B cell (primary cell): ENCODE measurements around the gene NAB2. TPM values are rescaled to one million over a fixed set of nuclear protein-coding genes. Genes with fewer than 3 reads are reported as not detected.

Source experiments
- ATAC-seq: fragments of 200-7000 bp; cut with Tn5 transposase; one replicate; pipeline ENCODE4 v1.10.0; 2021; ENCODE audit warnings: low read depth, mild to moderate bottlenecking, moderate number of reproducible peaks, moderate library complexity
- CTCF ChIA-PET: fragments of 350-600 bp; sonication (Branson Sonifier 250); formaldehyde crosslinking; loops from one replicate; lab custom pipeline; 2021; ENCODE audit warnings: antibody characterized with exemption, inconsistent platforms; lab: Charles Lee
- POLR2A ChIA-PET: fragments of 350-600 bp; sonication (Branson Sonifier 250); formaldehyde crosslinking; loops from one replicate; lab custom pipeline; 2021; ENCODE audit warnings: antibody characterized with exemption; lab: Charles Lee
- DNase-seq: peaks from one replicate; pipeline ENCODE4 v3.0.0; 2013
- H2AFZ ChIP-seq: 2 replicates; pipeline ENCODE4 v1.6.1; 2012; ENCODE audit warnings: mild to moderate bottlenecking, low read depth, low read length; ENCODE audit not compliant: insufficient read depth, poor library complexity, severe bottlenecking
- H3K27ac ChIP-seq, 2 donors: 1 replicate in 1 of 2; 2 replicates in 1 of 2; pipeline ENCODE4 v1.5.1; 2012 to 2013; ENCODE audit warnings: low read length in 2 of 2, mild to moderate bottlenecking in 2 of 2, moderate library complexity in 1 of 2
- H3K27me3 ChIP-seq, 4 experiments: fragments of 200-600 bp in 1 of 4; sonication (generic) in 1 of 4; replicated peaks in 1 of 4; 1 replicate in 2 of 4; 2 replicates in 2 of 4; pipeline versions ENCODE4 v1.6.1 to v1.7.0; 2013 to 2016; ENCODE audit warnings: low read length in 3 of 4, mild to moderate bottlenecking in 2 of 4, mixed read lengths in 1 of 4, moderate library complexity in 1 of 4; ENCODE audit not compliant: insufficient read depth in 4 of 4, control insufficient read depth in 3 of 4; ENCODE audit errors: control extremely low read depth in 1 of 4
- H3K36me3 ChIP-seq, 2 experiments: replicated peaks in 1 of 2; 1 replicate in 1 of 2; 2 replicates in 1 of 2; pipeline versions ENCODE4 v1.6.1 to v1.7.1; 2013; ENCODE audit warnings: low read length in 1 of 2; ENCODE audit not compliant: insufficient read depth in 2 of 2, control insufficient read depth in 1 of 2; ENCODE audit errors: control extremely low read depth in 1 of 2, extremely low read depth in 1 of 2
- H3K4me1 ChIP-seq, 2 donors: fragments of 200-600 bp in 1 of 2; sonication (generic) in 1 of 2; 1 replicate in 1 of 2; 2 replicates in 1 of 2; pipeline versions ENCODE4 v1.5.1 to v1.6.1; 2013 to 2017; ENCODE audit warnings: low read length in 2 of 2; ENCODE audit not compliant: control insufficient read depth in 2 of 2, insufficient read depth in 2 of 2
- H3K4me2 ChIP-seq: replicated peaks from 2 replicates; pipeline ENCODE3; 2012; ENCODE audit warnings: mild to moderate bottlenecking, low read depth, low read length; ENCODE audit not compliant: poor library complexity, severe bottlenecking
- H3K4me3 ChIP-seq, 5 experiments: fragments of 200-600 bp in 1 of 5; sonication (generic) in 1 of 5; 1 replicate in 3 of 5; 2 replicates in 2 of 5; pipeline versions ENCODE4 v1.5.1 to v1.7.0; 2011 to 2016; ENCODE audit warnings: low read length in 4 of 5, mild to moderate bottlenecking in 4 of 5, low read depth in 2 of 5, control low read depth in 1 of 5, moderate library complexity in 1 of 5; ENCODE audit not compliant: insufficient read depth in 1 of 5; ENCODE audit errors: control extremely low read depth in 1 of 5, extremely low read depth in 1 of 5
- H3K79me2 ChIP-seq: fragments of 200-600 bp; sonication (generic); one replicate; pipeline ENCODE4 v1.6.0; 2016; ENCODE audit warnings: low read length; ENCODE audit not compliant: control insufficient read depth, insufficient read depth
- H3K9ac ChIP-seq: fragments of 200-600 bp; sonication (generic); 2 replicates; pipeline ENCODE4 v1.6.1; 2017; ENCODE audit warnings: mild to moderate bottlenecking, low read length, moderate library complexity
- H3K9me3 ChIP-seq, 3 donors: one replicate each; pipeline versions ENCODE4 v1.6.1 to v1.7.1; 2013; ENCODE audit warnings: low read length in 2 of 3; ENCODE audit not compliant: control insufficient read depth in 2 of 3, insufficient read depth in 1 of 3; ENCODE audit errors: control extremely low read depth in 1 of 3
- H4K20me1 ChIP-seq: 2 replicates; pipeline ENCODE4 v1.6.0; 2012; ENCODE audit warnings: mild to moderate bottlenecking, low read length; ENCODE audit not compliant: insufficient read depth, control insufficient read depth, poor library complexity, severe bottlenecking
- H3K27ac Mint-ChIP-seq: one replicate; pipeline ENCODE4 v1.8.0; 2021; ENCODE audit warnings: mixed read lengths
- H3K27me3 Mint-ChIP-seq: one replicate; pipeline ENCODE4 v1.8.0; 2021; ENCODE audit warnings: mixed read lengths
- H3K4me1 Mint-ChIP-seq: one replicate; pipeline ENCODE4 v1.8.0; 2021; ENCODE audit warnings: mixed read lengths
- H3K4me3 Mint-ChIP-seq: one replicate; pipeline ENCODE4 v1.8.0; 2021; ENCODE audit warnings: mixed read lengths
- H3K9me3 Mint-ChIP-seq: one replicate; pipeline ENCODE4 v1.8.0; 2022; ENCODE audit warnings: mixed read lengths; ENCODE audit not compliant: insufficient read depth
- CTCF ChIP-seq: fragments of 200-600 bp; IDR thresholded peaks from one replicate; pipeline ENCODE4 v1.8.0; 2022; ENCODE audit warnings: antibody characterized with exemption, mild to moderate bottlenecking
- EZH2 ChIP-seq: IDR thresholded peaks from 2 replicates; pipeline ENCODE4 v1.6.1; 2012; ENCODE audit warnings: borderline replicate concordance, low read depth, mild to moderate bottlenecking, moderate library complexity, low read length; ENCODE audit not compliant: insufficient read depth, poor library complexity, severe bottlenecking
- WGBS: methylation state at CpG from one replicate; pipeline ENCODE4 v1.1.5; 2013; ENCODE audit warnings: missing lambda C conversion rate; ENCODE audit not compliant: insufficient coverage; 5-methylcytosine and 5-hydroxymethylcytosine counted together
- intact Hi-C: fragments of 100-400 bp; cut with micrococcal nuclease; formaldehyde crosslinking; loops from one replicate; pipeline ENCODE4 v1.10.0; 2022
- polyA plus RNA-seq: library from polyadenylated mRNA; depleted of rRNA; stranded (reverse); fragments of >200 nt; gene quantifications from 2 replicates; pipeline ENCODE4 v1.2.3, GENCODE V29; 2012
- total RNA-seq, 2 donors: library from RNA; stranded (reverse); fragments of 120-200 nt in 1 of 2; gene quantifications; 1 replicate in 1 of 2; 2 replicates in 1 of 2; pipeline versions ENCODE4 v1.2.3 to v1.2.4, GENCODE V29; 2013 to 2022

Gene NAB2
- total and polyA plus RNA-seq, 2 donors (not counting 1 experiment from before 2014, with no cell fraction given): 6.7 to 52.1 TPM

GRCh38 chr12:57085999-57086492 is 2.9 kb upstream of the NAB2 start:
- CTCF ChIA-PET: interaction anchor here (15.0 to 18.5 kb wide), 3 partner anchors 12 to 25 kb away, joined by 246 to 420 read pairs (median 406); partner anchors contain the start of genes NEMP1 and STAT6
- 18% methylated on average over 2 of the region's 12 CpGs for WGBS

More at GRCh38 chr12:57085999-57086492, 2.9 kb upstream of the NAB2 start:
- Histone ChIP-seq H3K27ac (peak overlapping the region; percentile 98 to 99), H2AFZ (peak overlapping the region; percentile 61), H3K27me3 (no peaks in the 10 kb centered on the region), H3K36me3 (no peaks in the 10 kb centered on the region), H3K4me3 (peak overlapping the region in 4 of 5 experiments; percentile 76 to 100 (median 82)), H3K4me2 (peak overlapping the region; percentile 90), H3K9me3 (no peaks in the 10 kb centered on the region), H3K4me1 (peaks cover 11 to 30% of the 10 kb centered on the region in 2 donors), H4K20me1 (no peaks in the 10 kb centered on the region), H3K79me2 (peaks cover 16% of the 10 kb centered on the region), H3K9ac (peak overlapping the region; percentile 96)
- POLR2A ChIA-PET: interaction anchor here (1.1 to 4.8 kb wide), 2 partner anchors 17 to 24 kb away, joined by 4 to 139 read pairs; partner anchors contain the start of gene STAT6
- Mint-ChIP-seq H3K4me1 (peaks cover 40% of the 10 kb centered on the region), H3K9me3 (no peaks in the 10 kb centered on the region), H3K27me3 (no peaks in the 10 kb centered on the region), H3K4me3 (peak overlapping the region; percentile 92), H3K27ac (peak overlapping the region; percentile 91)
- DNase-seq: peak; percentile 35
- TF ChIP-seq EZH2: no peak
- TF ChIP-seq CTCF: no peak
- ATAC-seq: no peak
- intact Hi-C loops: loop anchor here (2.0 to 10.0 kb wide), 4 partner anchors 397 to 669 kb away; partner anchors contain the start of genes BAZ2A, CDK4, DDIT3 and MARCHF9
